Raji (cell line): Measurements from ENCODE around the gene DAAM2.

Source experiments
- POLR2A ChIP-seq: IDR thresholded peaks from 2 replicates; pipeline ENCODE4 v1.6.1; 2011; ENCODE audit warnings: low read depth, low read length, control low read depth; ENCODE audit not compliant: insufficient read depth

The DAAM2 gene

GRCh38 chr6:39777218-39777617 lies 15.0 kb upstream of the DAAM2 start:
- TF ChIP-seq POLR2A = no peak

- no peak for TF ChIP-seq POLR2A
Measured at GRCh38 chr6:39777661-39778060, 14.5 kb upstream of the DAAM2 start.

- TF ChIP-seq POLR2A = no peak
Measured at GRCh38 chr6:39778581-39779255, 13.5 kb upstream of the DAAM2 start.

GRCh38 chr6:39785281-39785680 lies 6.9 kb upstream of the DAAM2 start:
- TF ChIP-seq POLR2A = no peak

GRCh38 chr6:39786649-39787048 lies 5.5 kb upstream of the DAAM2 start:
- no peak for TF ChIP-seq POLR2A

- no peak for TF ChIP-seq POLR2A
Measured at GRCh38 chr6:39787322-39787721, 4.9 kb upstream of the DAAM2 start.

- no peak for TF ChIP-seq POLR2A
Measured at GRCh38 chr6:39790772-39791171, 1.4 kb upstream of the DAAM2 start.

GRCh38 chr6:39791311-39791710 lies 865 bp upstream of the DAAM2 start:
- TF ChIP-seq POLR2A = no peak

- TF ChIP-seq POLR2A = no peak
Measured at GRCh38 chr6:39792540-39793450, 619 bp downstream of the DAAM2 start.

GRCh38 chr6:39793516-39793915 lies 1.3 kb downstream of the DAAM2 start:
- TF ChIP-seq POLR2A = no peak

- no peak for TF ChIP-seq POLR2A
Measured at GRCh38 chr6:39794231-39794630, 2.1 kb downstream of the DAAM2 start.

GRCh38 chr6:39797751-39798150 lies 5.6 kb downstream of the DAAM2 start:
- no peak for TF ChIP-seq POLR2A

GRCh38 chr6:39800034-39801032 lies 8.2 kb downstream of the DAAM2 start:
- no peak for TF ChIP-seq POLR2A

GRCh38 chr6:39801456-39802251 lies 9.5 kb downstream of the DAAM2 start:
- TF ChIP-seq POLR2A = no peak
